GM12865 (cell line): ENCODE measurements around the gene GAL3ST3.

Experiments used
- DNase-seq: peaks from one replicate; pipeline ENCODE4 v3.0.0; 2010; ENCODE audit warnings: low read depth
- H3K4me3 ChIP-seq: 2 replicates; pipeline ENCODE4 v1.5.1; 2011; ENCODE audit warnings: mild to moderate bottlenecking, low read depth, low read length, control low read depth
- CTCF ChIP-seq: IDR thresholded peaks from 2 replicates; pipeline ENCODE4 v1.5.1; 2011; ENCODE audit warnings: low read length, control low read depth, low read depth, inconsistent platforms; ENCODE audit not compliant: insufficient read depth; ENCODE audit errors: missing control alignments

The GAL3ST3 gene

GRCh38 chr11:66020212-66020611, 28.7 kb downstream of the GAL3ST3 start:
- no peak for TF ChIP-seq CTCF
- no peak for DNase-seq
- no peak overlapping the region for H3K4me3 ChIP-seq

GRCh38 chr11:66017321-66017720, 31.6 kb downstream of the GAL3ST3 start:
- no peak for DNase-seq
- TF ChIP-seq CTCF = no peak
- no peak overlapping the region for H3K4me3 ChIP-seq

- H3K4me3 ChIP-seq = no peak overlapping the region
- no peak for DNase-seq
- TF ChIP-seq CTCF = no peak
Observed at GRCh38 chr11:66016793-66017177, 32.2 kb downstream of the GAL3ST3 start.

- DNase-seq = no peak
Observed at GRCh38 chr11:66015936-66016792, 32.8 kb downstream of the GAL3ST3 start.

GRCh38 chr11:66015454-66015881, 33.5 kb downstream of the GAL3ST3 start:
- no peak for TF ChIP-seq CTCF
- DNase-seq = no peak
- no peak overlapping the region for H3K4me3 ChIP-seq

More at GRCh38 chr11:66015936-66016792, 32.8 kb downstream of the GAL3ST3 start:
- H3K4me3 ChIP-seq = no peak overlapping the region
- no peak for TF ChIP-seq CTCF

- no peak for DNase-seq
Observed at GRCh38 chr11:66014804-66015453, 34.0 kb downstream of the GAL3ST3 start.

More at GRCh38 chr11:66014804-66015453, 34.0 kb downstream of the GAL3ST3 start:
- TF ChIP-seq CTCF = no peak
- no peak overlapping the region for H3K4me3 ChIP-seq
